ENCODE measurements around the gene LRRC49. TPM values are rescaled to one million over a fixed set of nuclear protein-coding genes. Genes with fewer than 3 reads are reported as not detected.

LRRC49 gene
- total RNA-seq, 1 experiment from 2014 or later, result 7.4 TPM

- Histone ChIP-seq H4K20me1 (ENCODE audit: insufficient read depth) (no peaks in the 10 kb centered on the region), H3K4me3 (replicated peaks in 1 of 2; ENCODE audit: low read depth in 1 of 2, low read length in 2 of 2) (no peak overlapping the region), H3K27me3 (ENCODE audit: insufficient read depth, low read length) (no peaks in the 10 kb centered on the region), H3K27ac (ENCODE audit: low read depth, low read length) (no peak overlapping the region), H2AFZ (ENCODE audit: low read depth, low read length, poor library complexity, severe bottlenecking) (no peak overlapping the region), H3K4me1 (ENCODE audit: control insufficient read depth in 1 of 2, insufficient read depth in 2 of 2, low read length in 2 of 2) (peaks cover 8 to 11% of the 10 kb centered on the region in 2 experiments; a peak in 3 of 4 replicates), H3K9ac (ENCODE audit: low read length) (no peak overlapping the region), H3K79me2 (ENCODE audit: insufficient read depth, low read length) (no peaks in the 10 kb centered on the region), H3K9me3 (ENCODE audit: control insufficient read depth in 1 of 2, insufficient read depth in 1 of 2, low read depth in 1 of 2, low read length in 2 of 2) (peaks cover 10 to 14% of the 10 kb centered on the region in 2 experiments; a peak in 2 of 4 replicates), H3K9me2 (ENCODE audit: insufficient read depth) (no peaks in the 10 kb centered on the region), H3K4me2 (ENCODE audit: low read length) (no peak overlapping the region), H3K36me3 (ENCODE audit: control insufficient read depth in 1 of 2, insufficient read depth in 2 of 2, low read length in 2 of 2) (no peaks in the 10 kb centered on the region)
- TF ChIP-seq CTCF (IDR thresholded peaks at IDR 0.05 in 2 of 3, conservative IDR thresholded peaks at IDR 0.05 in 1 of 3; ENCODE audit: borderline replicate concordance in 1 of 3, insufficient read depth in 1 of 3, low read depth in 2 of 3, low read length in 2 of 3), result no peak
- no peak for TF ChIP-seq ELF1 (IDR thresholded peaks at IDR 0.05; ENCODE audit: borderline replicate concordance, low read depth)
- TF ChIP-seq CEBPB (IDR thresholded peaks at IDR 0.05; ENCODE audit: low read depth), result no peak
- TF ChIP-seq EZH2 (IDR thresholded peaks at IDR 0.05), result no peak
- no peak for TF ChIP-seq ATF3 (IDR thresholded peaks at IDR 0.05)
- no peak for TF ChIP-seq POLR2AphosphoS5 (IDR thresholded peaks at IDR 0.05; ENCODE audit: low read depth, low read length)
- no peak for TF ChIP-seq RAD21 (IDR thresholded peaks at IDR 0.05; ENCODE audit: low read depth)
- no peak for TF ChIP-seq REST (IDR thresholded peaks at IDR 0.05; ENCODE audit: low read depth)
- TF ChIP-seq MAX (IDR thresholded peaks at IDR 0.05), result no peak
- no peak for TF ChIP-seq EGR1 (IDR thresholded peaks at IDR 0.05; ENCODE audit: low read depth)
- no peak for TF ChIP-seq FOSL1 (IDR thresholded peaks at IDR 0.05; ENCODE audit: low read depth)
- TF ChIP-seq POLR2A (IDR thresholded peaks at IDR 0.05; ENCODE audit: borderline replicate concordance, extremely low read depth, insufficient read depth, insufficient read length), result no peak
- no peak for TF ChIP-seq YY1 (IDR thresholded peaks at IDR 0.05; ENCODE audit: extremely low read depth, insufficient replicate concordance, low read depth, low read length)
- no peak for TF ChIP-seq CBX3 (IDR thresholded peaks at IDR 0.05; ENCODE audit: low read depth)
- no peak for TF ChIP-seq ZBTB33 (IDR thresholded peaks at IDR 0.05; ENCODE audit: extremely low read depth, insufficient replicate concordance, low read length)
- no peak for TF ChIP-seq SP1 (IDR thresholded peaks at IDR 0.05; ENCODE audit: low read depth)
- POLR2A ChIA-PET, result no interaction called here
- ATAC-seq (no peak), DNase-seq (ENCODE audit: low read depth, low spot score) (no peak)
- intact Hi-C loops (cut with micrococcal nuclease), result no loop called here
- RAD21 ChIA-PET (ENCODE audit: low non-redundant PET in 1 of 2, low total read pairs in 2 of 2, uncharacterized antibody in 2 of 2, unreplicated experiment in 2 of 2), result no interaction called here
- CTCF ChIA-PET, result no interaction called here
- BruUV-seq (replicated peaks), result no TSS peak
Observed at GRCh38 chr15:70906842-70907241, 14.2 kb downstream of the LRRC49 start.
